A549 (cell line): ENCODE results near the gene SKAP1. TPM values are rescaled to one million over a fixed set of nuclear protein-coding genes. Genes with fewer than 3 reads are reported as not detected.
A peak's percentile ranks its signal among the peaks of the same experiment; 100 is the strongest.

Experiments used
- ATAC-seq, 2 experiments: fragments of 200-7000 bp in 1 of 2; fragments of >200 bp in 1 of 2; cut with Nextera tagmentation in 1 of 2; cut with Tn5 transposase in 1 of 2; 3 replicates each; pipeline versions ENCODE4 v1.8.0 to v1.9.1; 2018 to 2020; ENCODE audit warnings: mild to moderate bottlenecking in 1 of 2, moderate library complexity in 1 of 2
- CTCF ChIA-PET: fragments of 300-600 bp; sonication (Branson Sonifier 250); formaldehyde crosslinking; extraction: SDS; loops from one replicate; lab custom pipeline; 2021; ENCODE audit warnings: antibody characterized with exemption, inconsistent platforms; lab: Yijun Ruan, JAX
- POLR2A ChIA-PET: fragments of 350-600 bp; formaldehyde crosslinking; extraction: SDS; loops from one replicate; lab custom pipeline; 2021; ENCODE audit warnings: antibody characterized with exemption, inconsistent platforms; lab: Yijun Ruan, JAX
- DNase-seq, 2 experiments: peaks; one replicate each; pipeline versions ENCODE4 v3.0.0 to v3.0.0-alpha.2; 2011 to 2016; ENCODE audit warnings: low read depth in 1 of 2, low spot score in 1 of 2
- FAIRE-seq: peaks from 2 replicates; lab custom pipeline; 2011; peaks lifted over from hg19 to GRCh38; lab: Jason Lieb, UNC
- H3K27ac ChIP-seq, 2 experiments: fragments of >200 bp; sonication (Bioruptor Twin); formaldehyde crosslinking; 3 replicates each; pipeline ENCODE4 v1.5.1; 2016 to 2017
- H3K4me1 ChIP-seq: fragments of >200 bp; sonication (Bioruptor Twin); formaldehyde crosslinking; 3 replicates; pipeline ENCODE4 v1.6.1; 2016
- H3K4me2 ChIP-seq: fragments of >200 bp; sonication (Bioruptor Twin); formaldehyde crosslinking; 3 replicates; pipeline ENCODE4 v1.6.1; 2016
- H3K4me3 ChIP-seq: fragments of >200 bp; sonication (Bioruptor Twin); formaldehyde crosslinking; 3 replicates; pipeline ENCODE4 v1.5.1; 2016
- H3K9me3 ChIP-seq: fragments of >200 bp; sonication (Bioruptor Twin); formaldehyde crosslinking; 3 replicates; pipeline ENCODE4 v1.6.1; 2016
- CBX2 ChIP-seq: fragments of 200-600 bp; sonication (generic); IDR thresholded peaks from 2 replicates; pipeline ENCODE4 v1.6.1; 2016; ENCODE audit warnings: low read depth, mild to moderate bottlenecking, borderline replicate concordance
- CBX8 ChIP-seq: fragments of 200-600 bp; sonication (generic); IDR thresholded peaks from 2 replicates; pipeline ENCODE4 v1.6.1; 2016
- CEBPB ChIP-seq, 2 experiments: fragments of >200 bp in 1 of 2; sonication (Bioruptor Twin) in 1 of 2; formaldehyde crosslinking in 1 of 2; IDR thresholded peaks; 2 replicates each; pipeline ENCODE4 v1.6.1; 2012 to 2016
- E2F6 ChIP-seq: IDR thresholded peaks from 2 replicates; pipeline ENCODE4 v1.6.1; 2012; ENCODE audit warnings: low read depth, borderline replicate concordance
- ESRRA ChIP-seq: fragments of 150-350 bp; IDR thresholded peaks from 2 replicates; pipeline ENCODE4 v1.6.1; 2014; ENCODE audit warnings: mild to moderate bottlenecking, low read length, borderline replicate concordance
- FOSB ChIP-seq: fragments of 250-450 bp; sonication (Bioruptor Pico); IDR thresholded peaks from 2 replicates; pipeline ENCODE4 v1.5.0; 2020; ENCODE audit warnings: mild to moderate bottlenecking, moderate library complexity
- FOSL2 ChIP-seq, 2 experiments: fragments of 450-650 bp in 1 of 2; fragments of >200 bp in 1 of 2; sonication (Bioruptor Twin) in 1 of 2; formaldehyde crosslinking; IDR thresholded peaks; 2 replicates each; pipeline versions ENCODE4 v1.5.0 to v1.6.1; 2016 to 2020; ENCODE audit warnings: mild to moderate bottlenecking in 1 of 2, moderate library complexity in 1 of 2
- HOXB13 ChIP-seq: fragments of 250-450 bp; sonication (Bioruptor Pico); IDR thresholded peaks from 2 replicates; pipeline ENCODE4 v1.5.0; 2020; ENCODE audit warnings: low read depth, mild to moderate bottlenecking, moderate library complexity
- HOXB5 ChIP-seq: fragments of 250-450 bp; sonication (Bioruptor Pico); IDR thresholded peaks from 2 replicates; pipeline ENCODE4 v1.5.0; 2020; ENCODE audit warnings: mild to moderate bottlenecking, moderate library complexity
- JUN ChIP-seq, 2 experiments: fragments of >200 bp; sonication (Bioruptor Twin); formaldehyde crosslinking; IDR thresholded peaks; 2 replicates in 1 of 2; 3 replicates in 1 of 2; pipeline ENCODE4 v1.6.1; 2016 to 2017
- JUNB ChIP-seq: fragments of >200 bp; sonication (Bioruptor Twin); formaldehyde crosslinking; IDR thresholded peaks from 2 replicates; pipeline ENCODE4 v1.6.1; 2016
- KDM5A ChIP-seq: fragments of 200-600 bp; sonication (generic); IDR thresholded peaks from 2 replicates; pipeline ENCODE4 v1.6.1; 2016; ENCODE audit warnings: antibody characterized with exemption, mild to moderate bottlenecking
- NPAS2 ChIP-seq: fragments of 250-450 bp; sonication (Bioruptor Pico); IDR thresholded peaks from 2 replicates; pipeline ENCODE4 v1.8.0; 2022; ENCODE audit warnings: mild to moderate bottlenecking, moderate library complexity, borderline replicate concordance
- NR3C1 ChIP-seq: fragments of >200 bp; sonication (Bioruptor Twin); formaldehyde crosslinking; IDR thresholded peaks from 3 replicates; pipeline ENCODE4 v1.6.1; 2017
- POLR2AphosphoS2 ChIP-seq: conservative IDR thresholded peaks from 2 replicates; pipeline ENCODE4 v1.6.1; 2012; ENCODE audit warnings: low read length, improper control_type of control experiment, inconsistent platforms
- RCOR1 ChIP-seq: fragments of 150-350 bp; IDR thresholded peaks from 2 replicates; pipeline ENCODE4 v1.6.1; 2014; ENCODE audit warnings: antibody characterized with exemption, low read length, low read depth
- RNF2 ChIP-seq: fragments of 200-600 bp; sonication (generic); IDR thresholded peaks from 2 replicates; pipeline ENCODE4 v1.6.1; 2016; ENCODE audit warnings: low read depth, mild to moderate bottlenecking, antibody characterized with exemption, moderate library complexity, borderline replicate concordance
- TFCP2L1 ChIP-seq: fragments of 250-450 bp; sonication (Bioruptor Pico); IDR thresholded peaks from 2 replicates; pipeline ENCODE4 v1.5.0; 2021; ENCODE audit warnings: mild to moderate bottlenecking
- TP53 ChIP-seq: fragments of 250-450 bp; sonication (Bioruptor Pico); IDR thresholded peaks from 2 replicates; pipeline ENCODE4 v1.5.0; 2021; ENCODE audit warnings: mild to moderate bottlenecking, moderate library complexity
- ZC3H11A ChIP-seq: fragments of 450-650 bp; IDR thresholded peaks from 2 replicates; pipeline ENCODE4 v1.6.1; 2014; ENCODE audit warnings: antibody characterized with exemption, mild to moderate bottlenecking
- WGBS: methylation state at CpG from one replicate; pipeline ENCODE4 v1.1.6; 2017; ENCODE audit errors: missing lambda C conversion rate; 5-methylcytosine and 5-hydroxymethylcytosine counted together
- polyA plus RNA-seq, 4 experiments: library from polyadenylated mRNA; depleted of rRNA in 3 of 4; stranded (reverse); fragments of >200 nt; fragmentation: RNase III in 1 of 4; extraction: RNeasy Plus Mini Kit Qiagen cat#74134 plus additional on column Dnase treatment in 1 of 4; gene quantifications; 2 replicates in 3 of 4; 3 replicates in 1 of 4; pipeline ENCODE4 v1.2.3, GENCODE V29; 2011 to 2017
- TF ChIP-seq, protein P1 (sequence below): fragments of 250-450 bp; sonication (Bioruptor Pico); IDR thresholded peaks from 2 replicates; pipeline ENCODE4 v1.5.0; 2021; ENCODE audit warnings: mild to moderate bottlenecking, moderate library complexity, borderline replicate concordance

Gene SKAP1
- polyA plus RNA-seq, 2 of the 4 experiments (the other 2 are of a cell fraction) = 0.14 to 0.78 TPM

DNA sequence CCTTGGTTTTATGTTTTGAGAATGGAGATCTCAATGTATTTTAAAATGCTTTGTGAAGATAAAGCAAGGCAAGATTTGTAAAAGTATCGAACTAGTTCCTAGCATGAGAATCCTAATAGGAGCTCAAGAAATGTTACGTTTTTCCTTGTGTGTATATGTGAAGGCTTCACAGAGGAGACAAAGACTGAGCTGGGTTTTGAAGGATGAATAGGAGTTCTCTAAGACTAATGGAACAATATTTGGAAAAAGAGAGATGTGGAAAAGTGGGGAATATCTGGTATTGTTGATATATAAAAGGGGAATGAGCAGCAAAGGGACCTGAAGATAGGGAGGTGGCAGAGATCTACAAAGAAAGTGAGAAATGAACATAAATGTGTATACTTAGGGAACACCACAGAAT lies 195.1 kb downstream of the SKAP1 start:
- POLR2A ChIA-PET = no interaction called here
- no peak overlapping the region for H3K4me3 ChIP-seq
- FAIRE-seq = no peak

DNA sequence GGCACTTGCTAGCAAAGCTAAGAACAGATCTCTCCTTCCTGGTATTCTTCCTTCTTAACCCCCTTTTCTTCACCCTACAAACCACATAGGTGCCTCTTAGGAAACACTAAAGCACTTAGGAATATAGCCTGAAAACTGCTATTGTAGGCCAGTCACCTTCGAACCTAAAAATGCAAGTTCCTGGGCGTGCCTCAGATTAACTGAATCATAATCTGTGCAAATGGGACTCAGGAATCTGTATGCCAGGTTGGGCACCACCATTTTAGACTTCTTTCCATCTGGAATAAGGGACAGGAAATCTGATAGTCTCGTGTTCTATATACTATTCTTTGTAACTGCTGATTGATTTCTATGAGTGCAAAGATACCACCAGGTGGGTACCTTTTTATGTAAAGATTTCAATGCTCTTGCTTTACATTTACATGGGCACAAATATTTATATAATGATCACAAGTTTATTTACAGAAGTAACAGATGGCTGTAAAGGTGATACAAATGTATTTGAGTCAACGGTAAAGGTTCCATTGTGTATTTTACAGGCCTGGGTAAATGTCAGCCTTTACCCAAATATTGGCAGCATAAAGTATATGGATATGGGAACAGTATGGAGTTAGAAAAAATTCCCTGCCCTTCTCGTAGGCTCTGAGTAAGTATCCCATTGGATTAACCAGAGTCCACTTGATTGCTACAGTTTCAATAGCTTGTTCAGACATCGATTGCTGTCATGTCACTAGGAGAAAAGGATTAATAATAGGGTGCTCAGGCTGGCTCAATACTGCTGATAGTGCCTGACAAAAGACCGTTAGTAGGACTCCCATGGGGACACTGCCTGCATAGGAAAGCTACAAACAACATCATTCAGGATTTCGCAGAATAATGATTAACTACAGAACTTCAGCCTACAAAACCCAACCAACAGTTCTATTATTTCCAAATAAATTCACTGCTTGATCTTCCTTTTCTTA lies 197.7 kb downstream of the SKAP1 start:
- FAIRE-seq = peak; percentile 32
- Histone ChIP-seq H3K4me1 (peaks cover 14% of the 10 kb centered on the region), H3K4me3 (no peak overlapping the region)
- TF ChIP-seq POLR2AphosphoS2 (no peak), FOSL2 (IDR thresholded peaks at IDR 0.05) (no peak), FOSL2 (CRISPR knock-in tag; IDR thresholded peaks at IDR 0.05) (no peak), JUN (IDR thresholded peaks at IDR 0.05) (no peak), CBX8 (no peak), E2F6 (no peak), TP53 (no peak), HOXB13 (CRISPR knock-in tag) (no peak), RCOR1 (no peak), CEBPB (IDR thresholded peaks at IDR 0.05) (no peak), JUNB (no peak), ESRRA (no peak), KDM5A (no peak), NR3C1 (no peak), NPAS2 (CRISPR knock-in tag) (no peak)
- TF ChIP-seq, protein P1, sequence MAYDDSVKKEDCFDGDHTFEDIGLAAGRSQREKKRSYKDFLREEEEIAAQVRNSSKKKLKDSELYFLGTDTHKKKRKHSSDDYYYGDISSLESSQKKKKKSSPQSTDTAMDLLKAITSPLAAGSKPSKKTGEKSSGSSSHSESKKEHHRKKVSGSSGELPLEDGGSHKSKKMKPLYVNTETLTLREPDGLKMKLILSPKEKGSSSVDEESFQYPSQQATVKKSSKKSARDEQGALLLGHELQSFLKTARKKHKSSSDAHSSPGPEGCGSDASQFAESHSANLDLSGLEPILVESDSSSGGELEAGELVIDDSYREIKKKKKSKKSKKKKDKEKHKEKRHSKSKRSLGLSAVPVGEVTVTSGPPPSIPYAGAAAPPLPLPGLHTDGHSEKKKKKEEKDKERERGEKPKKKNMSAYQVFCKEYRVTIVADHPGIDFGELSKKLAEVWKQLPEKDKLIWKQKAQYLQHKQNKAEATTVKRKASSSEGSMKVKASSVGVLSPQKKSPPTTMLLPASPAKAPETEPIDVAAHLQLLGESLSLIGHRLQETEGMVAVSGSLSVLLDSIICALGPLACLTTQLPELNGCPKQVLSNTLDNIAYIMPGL (CRISPR knock-in tag) = no peak
- TF ChIP-seq, all 56 proteins: peak for 0
- WGBS = 70% methylated on average over 8 of the region's 8 CpGs
- Histone ChIP-seq H3K9me3 (no peaks in the 10 kb centered on the region), H3K27ac (no peak overlapping the region), H3K4me2 (no peak overlapping the region)
- CTCF ChIA-PET = interaction anchor here (0.8 to 5.7 kb wide), 11 partner anchors 11 to 405 kb away, joined by 3 to 36 read pairs (median 4); no protein-coding TSS in a partner anchor
- POLR2A ChIA-PET = no interaction called here
- DNase-seq (no peak), ATAC-seq (no peak)

More for the DNA sequence above, 195.1 kb downstream of the SKAP1 start:
- ATAC-seq (no peak), DNase-seq (no peak)
- Histone ChIP-seq H3K4me2 (no peak overlapping the region), H3K4me1 (peaks cover 22% of the 10 kb centered on the region), H3K9me3 (no peaks in the 10 kb centered on the region), H3K27ac (no peak overlapping the region)
- no peak for TF ChIP-seq NPAS2 (CRISPR knock-in tag)
- TF ChIP-seq POLR2AphosphoS2 = no peak
- TF ChIP-seq TFCP2L1 (CRISPR knock-in tag) = no peak
- no peak for TF ChIP-seq E2F6
- no peak for TF ChIP-seq HOXB5 (CRISPR knock-in tag)
- no peak for TF ChIP-seq FOSB (CRISPR knock-in tag)
- TF ChIP-seq ZC3H11A = no peak
- TF ChIP-seq CBX2 = no peak
- no peak for TF ChIP-seq RNF2
- WGBS = 89% methylated on average over 2 of the region's 2 CpGs
- CTCF ChIA-PET = interaction anchor here (0.8 to 5.7 kb wide), 9 partner anchors 8 to 360 kb away, joined by 3 to 36 read pairs (median 4); no protein-coding TSS in a partner anchor
